Head of caudate nucleus (tissue), 42 donors: ENCODE results near the gene MCC.

ENCODE experiments used
- DNase-seq, 42 donors: peaks; one replicate each; pipeline versions ENCODE4 v3.0.0 to v3.0.0-alpha.2; 2020 to 2021; ENCODE audit warnings: mixed read lengths in 7 of 42
- intact Hi-C: fragments of 100-400 bp; cut with DNase I; formaldehyde crosslinking; loops from one replicate; pipeline ENCODE4 v1.15.0; 2022

The MCC gene

GRCh38 chr5:113269023-113269997, 218.9 kb downstream of the MCC start:
- intact Hi-C loops = no loop called here

GRCh38 chr5:113268232-113268631, 220.0 kb downstream of the MCC start:
- no peak for DNase-seq
- intact Hi-C loops = no loop called here

More at GRCh38 chr5:113269023-113269997, 218.9 kb downstream of the MCC start:
- DNase-seq = no peak

GRCh38 chr5:113267361-113267900, 220.8 kb downstream of the MCC start:
- intact Hi-C loops = no loop called here
- DNase-seq = no peak

- no peak for DNase-seq
- intact Hi-C loops = no loop called here
Measured at GRCh38 chr5:113266913-113267227, 221.4 kb downstream of the MCC start.

- no peak for DNase-seq
- intact Hi-C loops = no loop called here
Measured at GRCh38 chr5:113266227-113266912, 221.9 kb downstream of the MCC start.

- DNase-seq = no peak
- intact Hi-C loops = no loop called here
Measured at GRCh38 chr5:113265190-113265589, 223.1 kb downstream of the MCC start.

- intact Hi-C loops = no loop called here
- no peak for DNase-seq
Measured at GRCh38 chr5:113264046-113264445, 224.2 kb downstream of the MCC start.

- DNase-seq = no peak
- intact Hi-C loops = no loop called here
Measured at GRCh38 chr5:113263545-113263944, 224.7 kb downstream of the MCC start.

GRCh38 chr5:113262674-113263073, 225.6 kb downstream of the MCC start:
- intact Hi-C loops = no loop called here

GRCh38 chr5:113259034-113259433, 229.2 kb downstream of the MCC start:
- no peak for DNase-seq
- intact Hi-C loops = no loop called here

More at GRCh38 chr5:113262674-113263073, 225.6 kb downstream of the MCC start:
- no peak for DNase-seq

GRCh38 chr5:113257545-113257944, 230.7 kb downstream of the MCC start:
- no peak for DNase-seq
- intact Hi-C loops = no loop called here

GRCh38 chr5:113256671-113257452, 231.4 kb downstream of the MCC start:
- no peak for DNase-seq
- intact Hi-C loops = no loop called here

- intact Hi-C loops = no loop called here
Measured at GRCh38 chr5:113255579-113256386, 232.5 kb downstream of the MCC start.

GRCh38 chr5:113255105-113255504, 233.1 kb downstream of the MCC start:
- intact Hi-C loops = no loop called here
- no peak for DNase-seq

More at GRCh38 chr5:113255579-113256386, 232.5 kb downstream of the MCC start:
- no peak for DNase-seq

GRCh38 chr5:113253037-113253436, 235.2 kb downstream of the MCC start:
- DNase-seq = no peak
- intact Hi-C loops = no loop called here

GRCh38 chr5:113252066-113252465, 236.2 kb downstream of the MCC start:
- intact Hi-C loops = no loop called here
- DNase-seq = no peak

GRCh38 chr5:113250341-113250953, 237.8 kb downstream of the MCC start:
- no peak for DNase-seq
- intact Hi-C loops = no loop called here

GRCh38 chr5:113249206-113249605, 239.0 kb downstream of the MCC start:
- DNase-seq = no peak
- intact Hi-C loops = no loop called here
